ENCODE data around the gene GPM6B.

GRCh38 chrX:13808293-13808692, 8.6 kb downstream of the GPM6B start:
- no peak for TF ChIP-seq POLR2A (IDR thresholded peaks at IDR 0.05; ENCODE audit: low read depth, low read length)
- TF ChIP-seq TAF1 (IDR thresholded peaks at IDR 0.05; ENCODE audit: low read depth, low read length) = no peak
- TF ChIP-seq POLR2AphosphoS5 (IDR thresholded peaks at IDR 0.05; ENCODE audit: low read depth, low read length) = no peak
- no peak for TF ChIP-seq SPI1 (IDR thresholded peaks at IDR 0.05; ENCODE audit: low read depth, low read length)
- no peak for TF ChIP-seq PAX5 (IDR thresholded peaks at IDR 0.05; ENCODE audit: insufficient read depth, low read length, severe bottlenecking)
